ENCODE results near the gene A2M.

A2M gene

DNA sequence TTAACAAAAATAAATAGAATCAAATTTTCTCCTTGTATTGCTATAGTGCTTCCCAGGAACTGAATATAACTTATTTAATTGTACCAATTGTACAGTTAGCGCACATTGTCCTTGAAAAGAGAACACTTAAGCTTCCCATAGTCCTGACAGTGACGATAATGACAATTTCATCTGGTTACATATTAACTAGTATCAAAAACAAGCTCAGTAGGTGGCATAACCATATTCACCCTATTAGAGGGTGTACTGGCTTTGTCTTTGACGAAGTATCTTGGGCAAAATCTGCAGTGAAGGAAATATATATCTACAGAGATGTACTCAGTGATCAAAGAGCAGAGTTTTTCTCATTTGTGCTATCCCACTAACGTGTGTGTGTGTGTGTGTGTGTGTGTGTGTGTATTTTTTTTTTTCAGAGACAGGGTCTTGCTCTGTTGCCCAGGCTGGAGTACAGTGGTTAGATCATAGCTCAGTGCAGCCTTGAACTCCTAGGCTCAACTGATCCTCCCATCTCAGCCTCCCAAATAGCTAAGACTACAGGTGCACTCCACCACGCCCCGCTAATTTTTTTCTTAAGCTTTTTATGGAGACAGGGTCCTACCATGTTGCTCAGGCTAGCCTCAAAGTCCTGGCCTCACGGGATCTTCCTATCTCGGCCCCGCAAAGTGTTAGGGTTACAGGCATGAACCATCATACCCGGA lies 4.9 kb upstream of the A2M start:
- FAIRE-seq, result no peak

- FAIRE-seq, result no peak
These were observed 2.4 kb upstream of the A2M start for GRCh38 chr12:9118158-9118557.

- FAIRE-seq, result no peak
These were observed 773 bp downstream of the A2M start for GRCh38 chr12:9114946-9115345.

- FAIRE-seq, result no peak
These were observed 1.8 kb downstream of the A2M start for GRCh38 chr12:9113987-9114309.

GRCh38 chr12:9113296-9113986 lies 2.3 kb downstream of the A2M start:
- FAIRE-seq, result no peak

GRCh38 chr12:9112076-9112853 lies 3.5 kb downstream of the A2M start:
- FAIRE-seq, result no peak

DNA sequence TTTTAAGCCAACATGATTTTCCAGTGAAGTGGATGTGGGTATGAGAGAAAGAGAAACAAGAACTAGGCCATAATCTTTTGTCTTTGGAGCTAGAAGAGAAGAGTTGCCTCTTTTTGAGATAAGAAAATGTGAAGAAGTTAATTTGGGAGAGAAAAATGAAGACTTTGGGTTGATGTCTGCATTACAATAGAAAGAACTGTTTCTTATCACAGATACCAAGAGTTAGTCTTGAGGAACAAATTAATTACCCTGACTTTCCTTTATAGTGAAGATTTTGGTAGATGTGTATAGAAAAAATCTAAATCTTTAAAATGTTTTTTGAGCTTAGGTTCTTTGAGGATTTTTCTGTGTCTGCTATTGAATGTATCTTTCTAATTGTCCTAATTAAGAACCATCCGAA lies 4.2 kb downstream of the A2M start:
- no peak for FAIRE-seq

- FAIRE-seq, result peak; percentile 18
These were observed 5.8 kb downstream of the A2M start for GRCh38 chr12:9109737-9110491.

DNA sequence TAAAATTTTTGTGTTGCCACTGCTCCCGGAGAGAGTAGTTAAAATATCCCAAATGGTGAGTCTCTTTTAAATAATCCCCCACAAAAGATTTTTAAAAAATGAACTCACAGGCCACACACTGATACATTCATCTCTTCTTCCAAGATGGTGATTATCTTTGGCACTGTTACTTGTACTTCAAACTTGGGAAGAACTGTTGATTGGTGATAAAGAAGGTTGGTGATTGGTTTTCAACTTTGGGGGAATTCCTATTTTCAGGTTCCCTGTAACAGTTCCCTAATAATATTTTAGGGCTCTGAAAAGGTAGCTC lies 6.6 kb downstream of the A2M start:
- no peak for FAIRE-seq

DNA sequence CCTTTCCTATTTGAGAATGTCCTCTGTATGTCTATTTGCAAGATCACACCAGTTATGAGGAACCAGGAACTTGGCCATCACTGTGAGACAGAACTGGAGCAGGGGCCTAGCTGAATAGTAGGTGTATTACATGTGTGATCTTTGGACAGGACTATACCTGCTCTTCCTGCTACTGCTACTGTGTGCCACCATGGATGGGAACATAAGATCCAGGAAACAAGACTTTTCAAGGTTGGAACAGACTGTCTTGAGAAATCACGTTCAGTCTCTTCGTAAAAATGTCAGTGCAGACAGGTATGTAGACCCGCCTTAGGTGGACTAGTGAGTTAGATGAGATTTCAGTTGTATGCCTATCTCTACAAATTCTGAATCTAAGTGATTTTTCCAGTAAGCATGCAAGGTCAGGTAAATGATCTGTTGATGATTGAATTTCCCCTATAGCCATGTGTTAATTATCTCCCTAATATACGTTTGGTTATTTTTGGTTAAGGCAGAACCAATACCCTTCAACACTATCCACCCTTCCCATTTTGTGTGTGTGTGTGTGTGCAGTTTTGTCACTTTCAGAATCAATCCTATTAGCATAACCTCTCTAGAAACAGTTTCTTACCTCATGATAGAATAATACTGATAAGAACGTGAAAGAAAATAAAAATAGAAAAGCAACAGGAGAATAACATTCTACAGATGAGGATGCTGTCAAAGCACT lies 7.1 kb downstream of the A2M start:
- FAIRE-seq, result no peak

- no peak for FAIRE-seq
These were observed 8.2 kb downstream of the A2M start for GRCh38 chr12:9107542-9107873.

DNA sequence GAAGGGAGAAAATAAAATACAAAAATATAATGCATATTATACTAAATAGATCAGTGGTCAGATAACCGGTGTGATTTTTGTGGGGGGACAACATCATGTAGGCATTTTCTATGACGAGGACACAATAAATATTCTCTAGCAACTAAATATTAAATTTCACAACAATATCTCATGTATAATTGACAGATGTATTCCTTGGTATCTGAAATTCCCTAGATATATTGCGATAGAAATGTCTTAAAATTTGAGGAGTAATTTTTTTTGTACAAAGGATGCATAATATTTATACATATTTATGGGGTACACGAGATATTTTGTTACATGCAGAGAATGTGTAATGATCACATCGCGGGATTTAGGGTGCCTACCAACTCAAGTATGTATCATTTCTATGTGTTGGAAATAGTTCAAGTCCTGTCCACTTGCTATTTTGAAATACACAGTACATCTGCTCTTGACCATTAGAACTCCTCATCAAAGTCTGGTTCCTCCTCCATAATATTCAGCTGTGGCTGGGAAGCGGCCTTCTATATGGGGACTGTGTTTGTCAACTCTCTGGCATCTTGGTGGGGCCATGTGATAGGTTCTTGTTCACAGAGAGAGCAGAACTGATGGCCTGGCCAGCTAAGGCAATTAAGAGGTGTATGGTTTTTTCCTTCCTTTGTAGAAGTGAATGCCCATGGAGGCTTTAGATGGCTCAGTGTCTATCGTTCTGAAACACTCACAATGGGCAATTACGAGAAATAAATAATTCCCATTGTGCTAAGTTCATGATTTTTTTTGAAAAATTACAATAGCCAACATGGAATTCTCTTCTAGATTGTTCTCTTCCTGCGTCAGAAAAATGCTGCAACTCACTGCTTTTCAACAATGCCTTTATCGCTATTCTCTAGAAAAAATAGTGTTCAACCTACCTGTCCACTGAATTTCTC lies 8.8 kb downstream of the A2M start:
- FAIRE-seq, result no peak

DNA sequence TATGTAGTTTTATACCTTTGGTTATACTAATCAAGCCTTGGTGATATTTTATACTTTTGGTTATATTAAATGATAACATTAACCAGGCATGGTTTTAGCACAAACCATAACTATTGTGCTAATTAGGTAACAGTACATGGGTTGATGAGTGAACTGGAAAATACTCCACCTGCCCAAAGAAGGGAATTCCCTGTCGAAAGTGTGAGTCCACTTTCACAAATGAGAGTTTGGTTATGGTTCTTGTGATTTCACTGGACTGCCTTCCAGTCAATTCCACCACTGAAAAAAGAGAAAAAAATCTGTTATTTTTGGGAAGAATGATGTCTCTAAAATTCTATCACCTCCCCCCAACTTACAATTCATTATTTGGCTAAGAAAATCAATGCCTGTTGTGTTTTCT lies 9.7 kb downstream of the A2M start:
- no peak for FAIRE-seq

DNA sequence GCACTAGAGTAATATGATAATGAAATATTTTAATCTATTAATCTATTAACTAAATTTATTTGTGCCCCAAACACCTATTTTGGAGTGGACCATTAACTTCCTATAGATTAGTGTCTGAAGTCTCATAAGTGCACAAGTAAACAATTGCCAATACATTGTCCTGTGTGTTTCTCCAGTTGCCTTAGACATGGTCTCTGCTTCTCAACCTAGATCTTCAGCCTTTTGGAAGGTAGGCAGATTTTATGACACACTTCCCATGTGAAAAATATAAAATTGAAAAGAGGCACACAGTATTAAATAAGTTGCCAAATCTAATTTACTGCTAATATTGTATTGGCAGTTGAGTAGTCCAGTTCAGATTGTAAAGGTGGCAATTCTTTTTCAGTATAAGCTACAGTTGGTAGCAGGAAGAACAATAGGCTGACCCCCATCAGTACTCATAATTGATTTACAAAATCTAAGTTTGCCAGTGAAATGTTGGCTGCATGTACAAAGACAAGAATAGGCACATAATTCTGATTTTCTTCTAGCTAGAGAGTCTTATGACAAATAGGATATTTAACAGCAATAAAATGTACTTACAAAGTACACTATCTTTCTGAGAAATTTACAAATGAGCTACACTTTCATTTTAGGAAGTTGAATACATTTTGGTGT lies 10.8 kb downstream of the A2M start:
- FAIRE-seq, result no peak

- FAIRE-seq, result no peak
These were observed 11.6 kb downstream of the A2M start for GRCh38 chr12:9104087-9104486.

- no peak for FAIRE-seq
These were observed 12.5 kb downstream of the A2M start for GRCh38 chr12:9103050-9103849.

GRCh38 chr12:9101018-9101687 lies 14.6 kb downstream of the A2M start:
- FAIRE-seq, result no peak

DNA sequence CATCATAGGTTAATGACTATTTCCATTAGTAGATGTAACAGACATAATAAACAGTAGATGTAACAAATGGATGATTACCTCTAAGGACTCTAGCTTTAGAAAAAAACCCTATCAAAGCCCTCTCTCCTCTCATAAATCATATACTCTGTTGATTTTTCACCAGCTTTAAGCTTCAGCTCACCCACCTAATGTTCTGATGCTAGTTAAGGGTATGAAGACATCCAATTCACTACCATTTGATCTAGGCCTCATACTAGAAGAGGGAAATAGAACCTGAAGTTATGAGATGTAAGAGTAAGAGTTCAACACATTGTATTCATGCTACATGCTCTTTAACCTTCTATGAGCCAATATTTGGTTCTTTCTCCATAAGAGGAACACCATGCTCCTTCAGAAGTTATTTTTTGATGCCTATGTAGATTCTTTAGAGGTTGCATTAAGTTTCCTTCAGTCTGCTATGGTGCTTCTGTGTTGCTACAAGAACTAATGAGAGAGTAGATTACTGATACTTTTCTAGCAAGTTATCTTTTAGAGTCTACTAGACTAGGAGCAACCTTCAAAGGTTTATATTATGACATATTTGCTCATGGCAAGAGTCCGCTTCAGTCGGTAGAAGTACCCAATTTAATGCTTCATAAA lies 16.0 kb downstream of the A2M start:
- no peak for FAIRE-seq

GRCh38 chr12:9098463-9099026 lies 17.2 kb downstream of the A2M start:
- FAIRE-seq, result no peak
